ENCODE data around the gene CMTM8. TPM values are rescaled to one million over a fixed set of nuclear protein-coding genes. Genes with fewer than 3 reads are reported as not detected.
"Not testable (repeated sequence)": the region's sequence is repeated elsewhere in the genome, so short reads cannot be mapped to it uniquely, and the experiment has no call there.

The CMTM8 gene
- total RNA-seq, 1 donor from 2014 or later, result 0.41 TPM

DNA sequence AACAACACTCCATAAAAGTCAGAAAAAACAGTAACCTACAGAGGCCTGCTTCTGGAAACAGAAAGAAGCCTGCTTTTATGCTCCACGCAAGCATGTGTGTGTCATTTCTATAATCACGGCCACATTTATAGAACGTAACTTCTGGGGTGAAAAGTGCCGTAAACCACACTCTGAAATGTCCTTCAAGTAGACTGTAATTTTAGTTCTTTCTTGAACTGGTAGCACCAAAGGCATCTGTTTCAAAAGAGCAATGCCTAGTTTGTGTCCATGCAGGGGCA is 133.7 kb downstream of the CMTM8 start:
- FAIRE-seq (no peak), DNase-seq (ENCODE audit: low spot score in 2 of 2) (no peak)

DNA sequence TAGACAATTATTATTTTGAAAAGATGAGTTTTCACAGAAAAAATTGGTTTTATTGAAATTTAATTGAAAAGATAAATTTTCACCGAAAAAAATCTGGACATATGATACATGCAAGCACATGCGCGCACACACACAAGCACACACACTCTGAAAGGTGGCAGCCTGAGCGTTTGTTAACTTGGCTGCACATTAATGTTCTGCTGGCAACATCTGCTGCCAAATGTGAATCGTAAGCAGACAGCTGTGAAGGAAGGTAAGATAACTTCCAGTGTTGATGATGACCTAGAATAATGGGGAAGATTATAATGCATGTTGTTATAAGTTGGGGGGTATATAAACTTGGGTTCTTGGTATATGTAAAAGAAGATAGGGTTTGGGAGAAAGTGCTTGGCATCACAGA is 134.8 kb downstream of the CMTM8 start:
- FAIRE-seq (no peak), DNase-seq (ENCODE audit: low spot score in 2 of 2) (no peak)

DNA sequence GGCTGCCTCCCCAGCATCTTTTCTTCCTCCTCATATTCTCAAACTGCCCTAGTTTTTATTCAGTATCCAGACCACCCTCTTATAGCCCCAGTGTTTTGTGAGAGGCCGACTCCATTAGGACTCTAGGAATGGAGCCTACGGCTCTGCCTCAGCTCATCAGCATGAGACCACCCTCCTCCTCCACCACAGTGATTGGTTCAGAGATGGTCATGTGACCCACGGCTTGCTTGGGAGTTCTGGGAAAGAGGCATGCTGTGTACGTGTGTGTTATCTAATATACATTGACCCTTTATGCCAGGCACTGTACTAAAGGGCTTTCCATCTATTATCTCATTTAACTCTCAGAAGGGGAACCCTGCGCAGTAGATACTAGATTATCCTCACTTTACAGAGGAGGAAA is 135.4 kb downstream of the CMTM8 start:
- DNase-seq (ENCODE audit: low spot score in 2 of 2) (no peak), FAIRE-seq (no peak)

DNA sequence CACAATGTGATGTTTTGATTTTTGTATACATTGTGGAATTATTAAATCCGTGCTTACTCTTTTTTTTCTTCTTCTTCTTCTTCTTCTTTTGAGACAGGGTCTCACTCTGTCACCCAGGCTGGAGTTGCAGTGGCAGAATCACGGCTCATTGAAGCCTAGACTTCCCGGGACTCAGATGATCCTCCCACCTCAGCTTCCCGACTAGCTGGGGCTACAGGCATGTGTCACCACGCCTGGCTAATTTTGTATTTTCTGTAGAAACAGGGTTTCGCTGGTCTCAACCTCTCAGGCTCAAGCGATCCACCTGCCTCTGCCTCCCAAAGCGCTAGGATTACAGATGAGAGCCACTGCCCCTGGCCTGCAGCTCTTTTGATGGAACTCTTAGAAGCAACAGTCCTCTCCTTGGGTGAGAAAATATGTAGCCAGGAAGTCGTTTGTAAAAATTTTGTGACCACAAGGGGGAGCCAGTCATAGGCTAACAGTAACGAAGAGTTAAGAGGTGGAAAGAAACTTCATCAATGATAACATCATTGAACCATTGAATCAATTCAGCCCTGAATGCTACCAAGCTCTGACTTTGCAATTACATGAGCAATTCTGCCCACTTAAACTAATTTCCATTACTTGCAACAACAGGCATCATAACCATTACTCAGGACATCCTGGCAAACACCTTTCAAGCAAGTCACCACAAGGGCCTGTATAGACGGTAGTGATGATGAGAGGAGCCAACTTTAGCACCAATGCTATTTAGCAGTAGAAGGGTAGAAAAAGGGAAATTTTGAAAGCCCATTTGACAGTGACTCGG is 136.5 kb downstream of the CMTM8 start:
- DNase-seq (ENCODE audit: low spot score in 2 of 2), result peak in 1 of 2 donors; percentile 31
- no peak for FAIRE-seq

DNA sequence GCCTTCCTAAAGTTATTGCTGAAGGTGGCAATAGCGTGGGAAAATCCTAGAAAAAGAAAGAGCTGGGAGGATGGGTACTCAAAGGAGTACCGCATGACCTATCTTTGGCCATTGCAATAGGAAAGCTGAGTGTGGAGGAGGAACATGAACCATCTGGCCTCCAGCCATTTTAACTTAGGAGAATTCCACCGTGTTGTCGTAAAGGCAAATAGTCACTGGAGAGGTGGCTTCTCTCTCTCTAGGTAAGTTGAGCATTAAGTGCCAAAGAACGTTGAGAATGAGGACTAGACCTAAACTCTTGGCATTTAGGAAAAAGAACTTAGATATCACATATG is 137.1 kb downstream of the CMTM8 start:
- no peak for DNase-seq (ENCODE audit: low spot score in 2 of 2)
- FAIRE-seq, result no peak

DNA sequence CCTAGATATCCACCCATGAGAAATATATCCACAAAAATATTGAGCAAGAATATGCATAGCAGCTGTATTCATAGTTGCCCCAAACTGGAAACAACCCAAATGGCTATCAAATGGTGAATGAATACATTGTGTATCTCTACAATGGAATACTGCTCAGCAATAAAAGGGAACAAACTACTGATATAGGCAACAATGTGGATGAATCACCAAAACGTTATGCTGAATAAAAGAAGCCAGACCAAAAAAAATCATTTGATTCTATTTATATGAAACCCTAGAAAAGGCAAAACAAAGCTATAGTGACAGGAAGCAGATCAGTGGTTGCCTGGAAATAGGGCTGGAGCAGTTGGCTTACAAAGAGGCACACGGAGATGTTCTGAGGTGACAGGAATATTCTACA is 137.6 kb downstream of the CMTM8 start:
- no peak for FAIRE-seq
- DNase-seq (ENCODE audit: low spot score in 2 of 2), result no peak

DNA sequence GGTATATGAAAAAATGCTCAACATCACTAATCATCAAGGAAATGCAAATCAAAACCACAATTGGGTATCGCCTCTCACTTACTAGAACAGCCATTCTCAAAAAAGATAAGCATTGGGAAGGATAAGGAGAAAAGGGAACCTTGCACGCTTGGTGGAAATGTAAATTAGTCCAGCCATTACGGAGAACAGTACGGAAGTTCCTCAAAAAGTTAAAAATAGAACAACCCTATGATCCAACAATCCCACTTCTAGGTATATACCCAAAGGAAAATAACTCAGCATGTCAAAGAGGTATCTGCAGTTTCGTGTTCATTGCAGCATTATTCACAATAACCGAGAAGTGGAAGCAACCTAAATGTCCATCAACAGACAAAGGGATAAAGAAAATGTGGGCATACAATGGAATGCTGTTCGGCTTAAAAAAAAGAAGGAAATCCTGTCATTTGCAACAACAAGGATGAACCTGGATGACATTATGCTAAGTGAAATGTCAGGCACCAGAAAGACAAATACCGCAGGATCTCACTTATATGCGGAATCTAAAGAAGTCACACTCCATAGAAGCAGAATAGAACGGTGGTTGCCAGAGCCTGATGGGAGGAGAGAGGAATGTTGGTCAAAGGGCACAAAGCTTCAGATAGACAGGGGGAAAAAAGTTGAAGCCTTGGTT is 141.5 kb downstream of the CMTM8 start:
- no peak for FAIRE-seq
- no peak for DNase-seq (ENCODE audit: low spot score in 2 of 2)

DNA sequence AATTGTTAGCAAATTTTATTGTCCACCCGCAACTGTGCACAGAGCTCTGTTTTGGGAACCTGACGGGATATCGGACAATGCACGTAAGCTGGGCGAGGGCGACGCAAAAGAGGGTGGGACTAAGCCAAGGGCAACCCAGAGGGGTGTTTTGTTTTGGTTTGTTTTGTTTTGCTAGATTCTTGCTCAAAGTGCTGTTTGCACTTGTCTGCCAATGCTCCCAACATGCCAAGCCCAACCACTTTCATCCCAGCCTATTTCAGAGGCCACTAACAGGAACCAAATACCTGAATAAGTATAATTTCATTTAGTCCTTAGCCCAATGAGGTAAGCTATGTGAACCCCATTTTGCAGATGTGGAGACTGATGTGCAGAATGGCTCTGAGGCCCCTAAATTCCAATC is 143.4 kb downstream of the CMTM8 start:
- no peak for DNase-seq (ENCODE audit: low spot score in 2 of 2)
- FAIRE-seq, result no peak

DNA sequence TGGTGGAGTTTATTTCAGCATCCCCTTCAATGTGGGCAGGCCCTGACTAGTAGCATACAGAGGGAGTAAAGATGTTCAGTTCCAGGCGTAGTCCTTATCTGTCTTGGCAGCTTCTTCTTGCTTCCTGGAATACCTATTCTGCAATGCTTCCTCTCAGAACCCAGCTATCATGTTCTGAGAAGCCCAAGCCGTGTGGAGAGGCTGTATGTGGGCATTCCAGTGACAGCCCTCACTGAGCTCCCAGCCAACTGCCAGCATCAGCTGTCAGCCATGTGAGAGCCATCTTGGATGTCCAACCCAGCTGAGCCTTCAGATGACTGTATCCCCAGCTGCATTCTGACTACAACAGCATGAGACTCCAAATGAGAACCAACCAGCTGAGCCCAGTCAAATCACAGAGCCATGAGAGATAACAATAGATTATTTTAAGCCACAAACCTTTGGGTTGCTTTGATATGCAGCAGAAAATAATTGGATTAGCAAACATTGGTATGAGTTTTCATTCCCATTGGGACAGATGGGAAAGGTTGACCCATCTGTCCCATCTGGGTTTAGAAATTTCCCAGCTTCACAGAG is 144.7 kb downstream of the CMTM8 start:
- DNase-seq (ENCODE audit: low spot score in 2 of 2) (no peak), FAIRE-seq (no peak)

DNA sequence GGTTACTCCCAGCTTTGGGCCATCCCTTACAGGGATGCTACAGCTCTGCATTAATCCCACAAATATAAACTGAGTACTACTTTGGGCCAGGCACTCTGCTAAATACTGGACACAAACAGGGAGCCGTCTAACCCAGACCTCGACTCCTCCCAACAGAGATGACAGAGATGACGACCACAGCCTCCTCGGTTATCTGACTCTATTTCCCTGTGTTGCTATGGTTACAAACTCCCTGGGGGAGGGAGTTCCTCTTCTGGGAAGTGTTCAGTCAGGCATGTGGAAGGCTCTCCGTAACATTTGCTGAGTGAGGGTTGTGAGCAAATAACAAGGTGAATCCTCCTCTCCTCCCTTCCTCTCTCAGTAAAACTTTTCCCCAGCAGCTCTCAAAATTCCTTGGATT is 146.5 kb downstream of the CMTM8 start:
- FAIRE-seq (no peak), DNase-seq (ENCODE audit: low spot score in 2 of 2) (no peak)

DNA sequence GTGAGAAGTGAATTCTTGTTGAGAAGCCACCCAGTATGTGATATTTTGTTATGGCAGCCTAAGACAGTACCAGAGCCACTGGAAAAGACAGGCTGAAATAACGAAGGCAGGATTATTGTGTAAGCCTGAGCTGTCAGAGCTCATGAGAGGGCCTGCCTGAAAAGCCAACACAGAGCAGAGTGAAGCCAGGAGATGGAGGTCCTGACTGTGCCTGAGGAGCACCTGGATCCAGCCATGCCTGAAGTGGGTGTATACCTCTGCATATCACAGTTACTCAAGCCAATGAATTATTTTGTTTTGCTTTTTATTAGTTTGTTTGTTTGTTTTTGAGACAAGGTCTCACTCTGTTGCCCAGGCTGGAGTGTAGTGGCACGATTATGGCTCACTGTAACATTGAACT is 149.0 kb downstream of the CMTM8 start:
- DNase-seq (ENCODE audit: low spot score in 2 of 2) (no peak), FAIRE-seq (no peak)

DNA sequence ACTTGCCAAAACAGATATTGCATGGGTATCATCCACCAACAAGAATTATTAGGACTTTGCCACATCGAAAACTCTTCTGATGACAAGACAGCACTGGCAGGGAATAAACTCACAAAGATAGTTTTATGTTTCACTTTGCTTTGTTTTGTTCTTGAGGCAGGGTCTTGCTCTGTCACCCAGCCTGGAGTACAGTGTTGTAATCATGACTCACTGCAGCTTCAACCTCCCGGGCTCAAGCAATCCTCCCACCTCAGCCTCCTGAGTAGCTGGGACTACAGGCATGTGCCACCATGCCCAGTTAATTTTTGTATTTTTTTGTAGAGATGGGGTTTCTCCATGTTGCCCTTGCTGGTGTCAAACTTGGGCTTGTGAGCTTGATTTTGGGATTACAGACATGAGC is 151.1 kb downstream of the CMTM8 start:
- DNase-seq (ENCODE audit: low spot score in 2 of 2); FAIRE-seq: not testable (repeated sequence)

DNA sequence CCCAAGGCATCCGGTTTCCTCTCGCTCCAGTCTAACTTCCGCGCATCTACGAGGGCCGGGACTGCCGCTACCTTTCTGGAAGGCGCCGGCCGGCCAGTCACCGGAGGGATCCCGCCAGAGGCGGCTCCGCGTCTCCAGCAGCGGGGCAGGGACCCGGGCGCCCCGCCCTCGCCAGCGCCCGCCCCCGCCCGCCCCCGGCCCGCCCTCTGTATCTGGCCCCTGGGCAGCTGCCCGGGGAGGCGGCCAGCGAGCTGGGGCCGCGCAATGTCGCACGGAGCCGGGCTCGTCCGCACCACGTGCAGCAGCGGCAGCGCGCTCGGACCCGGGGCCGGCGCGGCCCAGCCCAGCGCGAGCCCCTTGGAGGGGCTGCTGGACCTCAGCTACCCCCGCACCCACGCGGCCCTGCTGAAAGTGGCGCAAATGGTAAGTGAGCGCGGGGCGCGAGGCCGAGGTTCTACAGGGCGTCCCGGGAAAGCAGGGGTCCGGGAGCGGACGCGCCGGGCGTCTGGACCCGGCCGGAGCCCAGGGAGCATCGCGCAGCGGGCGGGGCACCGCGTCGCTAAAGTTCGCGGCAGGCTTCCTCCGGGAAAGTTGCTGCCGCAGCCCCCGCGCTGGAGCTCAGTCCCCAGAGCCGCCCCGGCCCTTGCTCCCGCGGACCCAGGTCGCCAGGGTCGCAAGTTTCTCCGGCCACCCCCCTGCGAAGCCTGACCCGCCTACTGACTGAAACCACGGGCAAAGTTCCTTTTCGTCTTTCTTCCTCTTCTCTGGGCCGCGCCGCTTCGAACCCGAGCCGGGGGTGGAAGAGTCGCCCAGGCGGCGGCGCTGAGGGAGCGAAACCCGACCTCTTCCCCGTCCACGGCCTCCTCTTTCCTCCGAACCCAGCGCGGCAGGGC is 153.4 kb downstream of the CMTM8 start, which contains the start of gene CMTM7:
Gene CMTM7, plus strand, starts transcription at position 211 of the 893 bp plus-strand sequence. Its CDS starts 54 bp downstream, at position 265.
- DNase-seq (ENCODE audit: low spot score in 2 of 2) (peak; percentile 33 to 48), FAIRE-seq (no peak)

DNA sequence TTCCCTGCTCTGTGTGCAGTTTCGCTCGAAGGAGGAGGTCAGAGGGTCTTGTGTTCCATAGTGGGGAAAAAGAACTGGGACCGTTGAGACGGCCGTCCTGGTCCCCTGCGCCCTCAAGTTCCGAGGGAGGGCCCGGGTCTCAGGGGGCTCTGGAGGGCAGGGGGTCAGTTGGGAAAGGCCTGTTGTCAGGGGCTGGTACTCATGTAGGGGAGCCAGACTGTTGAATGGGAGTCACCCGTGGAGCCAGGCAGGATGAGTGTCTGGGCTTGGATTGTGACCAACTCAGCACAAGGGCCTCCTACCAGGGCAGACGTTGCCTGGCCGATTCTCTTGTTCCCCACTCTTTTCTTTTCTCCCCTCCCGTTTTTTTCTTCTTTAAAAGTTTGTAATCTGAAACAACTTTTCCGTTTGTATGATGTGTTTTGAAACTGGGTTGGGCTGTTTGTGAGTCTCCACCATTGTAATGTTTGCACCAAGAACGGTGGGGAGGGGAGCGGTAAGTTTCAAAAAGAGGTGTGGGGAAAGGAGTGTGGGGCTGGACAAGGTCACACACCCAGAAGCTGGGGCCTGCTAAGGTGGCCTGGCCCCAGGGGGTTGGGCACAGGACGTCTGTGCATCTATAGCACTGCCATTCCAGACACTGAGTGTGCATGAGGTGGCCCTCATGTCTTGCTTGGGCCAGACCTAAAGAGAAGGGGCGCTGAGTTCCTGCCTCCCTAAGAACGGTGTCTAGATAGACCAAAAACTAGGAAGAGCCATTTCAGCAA is 154.2 kb downstream of the CMTM8 start:
- FAIRE-seq (no peak), DNase-seq (ENCODE audit: low spot score in 2 of 2) (no peak)

DNA sequence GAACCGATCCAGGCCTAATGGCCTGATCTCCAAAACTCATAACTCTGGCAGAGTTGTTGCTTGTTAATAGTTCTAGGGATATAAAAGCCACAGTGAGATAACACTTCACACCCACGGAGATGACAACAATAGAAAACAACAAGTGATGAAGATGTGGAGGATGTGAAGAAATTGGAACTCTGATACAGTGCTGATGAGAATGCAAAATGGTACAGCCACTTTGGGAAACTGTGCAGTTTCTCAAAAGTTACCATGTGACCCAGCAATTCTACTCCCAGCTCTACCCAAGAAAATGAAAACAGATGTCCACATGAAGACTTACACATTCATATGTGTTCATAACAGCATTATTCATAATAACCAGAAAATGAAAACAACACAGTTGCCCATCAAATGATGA is 157.0 kb downstream of the CMTM8 start:
- DNase-seq (ENCODE audit: low spot score in 2 of 2) (no peak), FAIRE-seq (no peak)

DNA sequence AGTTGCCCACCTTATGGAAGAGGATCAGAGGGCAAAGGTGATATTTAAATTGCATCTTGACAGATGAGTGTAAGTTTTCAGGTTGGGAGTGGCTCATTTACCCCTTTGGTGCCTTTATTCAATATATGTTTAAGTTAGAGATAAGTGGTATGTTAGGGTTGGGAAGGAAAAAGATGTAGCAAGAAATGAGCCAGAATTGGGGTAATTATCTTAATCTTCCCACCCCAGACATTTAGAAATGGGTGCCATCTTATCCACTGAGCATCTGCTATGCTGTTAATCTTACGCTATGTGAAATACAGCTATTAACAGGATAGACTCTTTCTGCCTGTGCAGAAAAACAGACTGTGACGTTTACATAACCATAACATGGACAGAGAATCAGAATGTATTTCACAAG is 159.5 kb downstream of the CMTM8 start:
- FAIRE-seq, result no peak
- no peak for DNase-seq (ENCODE audit: low spot score in 2 of 2)

DNA sequence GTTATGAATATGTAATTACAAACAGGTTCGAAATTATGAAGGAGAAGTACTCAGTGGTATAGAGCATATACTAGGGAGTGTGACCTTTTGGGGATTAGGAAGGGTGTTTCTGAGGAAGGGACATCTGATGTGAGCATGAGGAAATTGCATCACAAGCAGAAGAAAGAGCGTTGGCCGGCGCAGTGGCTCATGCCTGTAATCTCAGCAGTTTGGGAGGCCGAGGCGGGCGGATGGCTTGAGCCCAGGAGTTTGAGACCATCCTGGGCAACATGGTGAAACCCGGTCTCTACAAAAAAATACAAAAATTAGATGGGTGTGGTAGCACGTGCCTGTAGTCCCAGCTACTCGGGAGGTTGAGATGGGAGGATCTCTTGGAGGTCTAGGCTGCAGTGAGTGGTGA is 160.1 kb downstream of the CMTM8 start:
- FAIRE-seq (no peak), DNase-seq (ENCODE audit: low spot score in 2 of 2) (no peak)

DNA sequence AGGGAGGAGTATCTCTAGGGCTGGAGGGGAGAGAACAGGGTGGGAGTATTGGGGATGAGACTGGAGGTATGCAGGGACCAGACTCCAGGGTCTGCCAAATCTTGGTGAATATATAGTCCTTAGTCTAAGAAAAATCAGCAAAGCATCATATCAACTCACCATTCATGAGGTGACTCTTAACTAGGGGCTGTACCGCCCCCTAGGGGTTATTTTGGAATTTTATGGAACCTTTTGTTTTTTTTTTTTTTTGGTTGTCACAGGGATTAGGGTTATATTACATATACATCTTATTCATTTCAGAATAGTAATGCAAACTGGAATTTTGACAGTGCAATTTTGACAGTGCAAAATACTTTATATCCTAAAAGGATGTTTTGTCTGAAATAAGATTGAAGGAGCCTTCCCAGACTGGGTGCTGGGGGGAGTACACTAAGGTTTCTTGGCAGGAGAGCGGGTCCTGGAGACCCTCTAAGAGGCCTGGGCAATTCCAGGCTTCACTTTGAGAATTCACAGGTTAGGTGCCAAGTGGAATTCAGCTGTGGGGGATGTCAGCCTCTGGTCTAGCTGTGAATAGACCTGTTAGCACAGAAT is 160.6 kb downstream of the CMTM8 start:
- peak; percentile 39 for FAIRE-seq

DNA sequence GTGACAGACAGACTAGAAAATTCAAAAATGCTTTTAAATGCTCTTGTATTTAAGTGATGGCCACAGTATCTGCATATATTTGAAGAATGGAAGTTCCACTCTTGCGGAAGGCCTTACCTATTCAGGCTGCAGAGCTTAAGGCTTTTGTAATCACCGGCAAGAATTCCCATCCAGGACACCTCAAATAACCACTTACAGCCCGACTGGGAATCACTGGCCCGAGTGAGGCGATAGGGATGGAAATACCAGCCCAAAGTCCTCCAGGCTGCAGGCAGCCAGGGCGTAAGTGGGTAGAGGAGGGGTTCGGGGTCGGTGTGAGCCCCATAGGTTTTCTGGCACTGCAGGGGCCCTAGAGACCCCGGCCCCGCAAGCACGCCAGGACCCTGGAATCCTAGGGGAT is 162.6 kb downstream of the CMTM8 start:
- no peak for FAIRE-seq

More for the DNA sequence above, 160.6 kb downstream of the CMTM8 start:
- DNase-seq (ENCODE audit: low spot score in 2 of 2), result no peak

DNA sequence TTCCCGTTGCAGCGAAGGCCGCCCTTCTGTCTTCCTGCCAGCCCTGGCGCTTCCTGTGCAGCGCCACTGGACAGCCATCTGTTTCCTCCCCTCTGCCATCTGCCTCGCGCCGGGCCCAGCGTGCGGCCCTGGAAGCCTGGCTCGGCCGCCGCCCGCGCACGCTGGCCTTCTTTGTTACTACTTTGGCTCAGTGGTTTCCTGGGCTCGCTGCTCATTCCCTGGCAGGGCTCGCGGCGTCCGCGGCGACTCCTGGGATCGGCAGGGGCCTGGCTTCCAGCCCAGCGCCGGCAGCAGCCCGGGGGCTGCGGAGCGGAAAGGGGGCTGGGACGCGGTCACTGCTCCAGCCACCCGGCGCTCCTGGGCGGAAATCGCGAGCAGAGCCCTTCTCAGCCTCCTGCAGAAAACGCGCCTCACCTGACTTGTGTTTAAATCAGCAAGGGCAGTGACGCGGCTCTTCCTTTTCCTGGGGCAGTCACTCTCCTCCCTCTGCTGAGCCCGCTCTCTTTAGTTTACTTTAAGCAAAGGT is 163.1 kb downstream of the CMTM8 start:
- DNase-seq (ENCODE audit: low spot score in 2 of 2) (peak; percentile 59 to 63), FAIRE-seq (no peak)

More for the DNA sequence above, 162.6 kb downstream of the CMTM8 start:
- DNase-seq (ENCODE audit: low spot score in 2 of 2), result no peak

All from frontal cortex (tissue), 4 donors.